K562 (cell line): ENCODE data around the gene FLOT2. TPM values are rescaled to one million over a fixed set of nuclear protein-coding genes. Genes with fewer than 3 reads are reported as not detected.

Experiments
- BCL6 ChIP-seq: fragments of 250-450 bp; sonication (Bioruptor Pico); IDR thresholded peaks from 2 replicates; pipeline ENCODE4 v1.4.0; 2020
- C11orf30 ChIP-seq: fragments of 450-650 bp; IDR thresholded peaks from 2 replicates; pipeline ENCODE4 v1.6.1; 2016; ENCODE audit warnings: low read depth, mild to moderate bottlenecking
- CBX2 ChIP-seq: fragments of 200-600 bp; sonication (generic); IDR thresholded peaks from one replicate; pipeline ENCODE4 v1.6.1; 2012; ENCODE audit warnings: mild to moderate bottlenecking, low read length, inconsistent platforms; ENCODE audit not compliant: insufficient read depth, poor library complexity, severe bottlenecking
- DACH1 ChIP-seq: fragments of 450-650 bp; IDR thresholded peaks from 2 replicates; pipeline ENCODE4 v1.6.1; 2018; ENCODE audit not compliant: partially characterized antibody
- DPF2 ChIP-seq: fragments of 450-650 bp; IDR thresholded peaks from 2 replicates; pipeline ENCODE4 v1.6.1; 2016
- ESRRA ChIP-seq: fragments of 450-650 bp; IDR thresholded peaks from 2 replicates; pipeline ENCODE4 v1.6.1; 2014; ENCODE audit warnings: low read depth, mild to moderate bottlenecking, moderate library complexity, borderline replicate concordance
- ETV6 ChIP-seq, 3 experiments: fragments of 150-350 bp in 1 of 3; sonication (generic) in 1 of 3; formaldehyde crosslinking in 1 of 3; IDR thresholded peaks; 2 replicates each; pipeline versions ENCODE4 v1.6.1 to v1.8.0; 2014 to 2022; ENCODE audit warnings: borderline replicate concordance in 2 of 3, low read depth in 2 of 3, antibody characterized with exemption in 1 of 3, low read length in 1 of 3, mild to moderate bottlenecking in 1 of 3, missing genetic modification reagents in 1 of 3
- GABPA ChIP-seq: fragments of 200-800 bp; sonication (Bioruptor generic); conservative IDR thresholded peaks from 2 replicates; pipeline ENCODE4 v1.6.1; 2016; ENCODE audit warnings: low read depth, missing genetic modification characterization, missing compliant biosample characterization
- MYC ChIP-seq, 2 experiments: fragments of 250-450 bp in 1 of 2; sonication (Bioruptor Pico) in 1 of 2; IDR thresholded peaks; 2 replicates each; pipeline versions ENCODE4 v1.5.1 to v1.6.1; 2012 to 2021; ENCODE audit warnings: low read depth in 2 of 2, borderline replicate concordance in 1 of 2, improper control_type of control experiment in 1 of 2, low read length in 1 of 2, mild to moderate bottlenecking in 1 of 2, moderate library complexity in 1 of 2
- NBN ChIP-seq: fragments of 450-650 bp; IDR thresholded peaks from 2 replicates; pipeline ENCODE4 v1.6.1; 2016; ENCODE audit warnings: low read depth, mild to moderate bottlenecking
- NCOA6 ChIP-seq: fragments of 450-650 bp; IDR thresholded peaks from 2 replicates; pipeline ENCODE4 v1.6.1; 2017; ENCODE audit warnings: mild to moderate bottlenecking
- NELFE ChIP-seq: IDR thresholded peaks from 2 replicates; pipeline ENCODE4 v1.6.1; 2011; ENCODE audit warnings: mild to moderate bottlenecking; ENCODE audit not compliant: insufficient read depth, insufficient read length
- PHB2 ChIP-seq: fragments of 450-650 bp; IDR thresholded peaks from 2 replicates; pipeline ENCODE4 v1.6.1; 2017; ENCODE audit warnings: low read depth
- RB1 ChIP-seq: fragments of 450-650 bp; IDR thresholded peaks from 2 replicates; pipeline ENCODE4 v1.6.1; 2017; ENCODE audit warnings: low read depth, mild to moderate bottlenecking
- RBFOX2 ChIP-seq: fragments of 200-400 bp; formaldehyde crosslinking; IDR thresholded peaks from 2 replicates; pipeline ENCODE4 v1.6.1; 2017; ENCODE audit warnings: low read depth, mild to moderate bottlenecking, low read length, moderate library complexity
- SETDB1 ChIP-seq: IDR thresholded peaks from one replicate; pipeline ENCODE4 v1.6.1; 2012; ENCODE audit warnings: low read length, control low read depth, inconsistent platforms
- SP1 ChIP-seq: sonication (generic); formaldehyde crosslinking; IDR thresholded peaks from 2 replicates; pipeline ENCODE4 v1.8.1; 2022; ENCODE audit warnings: mild to moderate bottlenecking, missing genetic modification reagents
- ZNF224 ChIP-seq: sonication (generic); formaldehyde crosslinking; IDR thresholded peaks from 2 replicates; pipeline ENCODE4 v1.8.0; 2022; ENCODE audit warnings: mild to moderate bottlenecking, missing genetic modification reagents
- ZNF316 ChIP-seq: fragments of 450-650 bp; IDR thresholded peaks from 2 replicates; pipeline ENCODE4 v1.6.1; 2016
- ZNF324 ChIP-seq: fragments of 250-450 bp; sonication (Bioruptor Pico); IDR thresholded peaks from 2 replicates; pipeline ENCODE4 v1.4.0; 2020; ENCODE audit warnings: mild to moderate bottlenecking
- polyA plus RNA-seq, 8 experiments: library from polyadenylated mRNA; depleted of rRNA in 4 of 8; stranded (reverse) in 5 of 8; unstranded in 3 of 8; fragments of >200 nt; fragmentation: Nextera tagmentation in 2 of 8; fragmentation: Illumina TruSeq in 1 of 8; extraction: Ambion mirVana in 2 of 8; extraction: Trizol in 1 of 8; gene quantifications; 2 replicates each; pipeline versions ENCODE4 v1.2.1 to v1.2.3, GENCODE V29; 2011 to 2014; ENCODE audit warnings: inconsistent platforms in 1 of 8, missing spikeins in 1 of 8
- total RNA-seq, 7 experiments: library from RNA; depleted of rRNA in 6 of 7; stranded (reverse); fragments of >200 nt in 6 of 7; fragmentation: Illumina TruSeq in 2 of 7; extraction: Trizol in 2 of 7; gene quantifications; 2 replicates each; pipeline versions ENCODE4 v1.2.1 to v1.2.3, GENCODE V29; 2011 to 2021; ENCODE audit warnings: low replicate concordance in 1 of 7
- TF ChIP-seq, protein P1 (sequence below): IDR thresholded peaks from 2 replicates; pipeline ENCODE4 v1.6.1; 2012; ENCODE audit warnings: low read depth, low read length, improper control_type of control experiment, borderline replicate concordance
- TF ChIP-seq, protein P2 (sequence below): sonication (generic); formaldehyde crosslinking; IDR thresholded peaks from 2 replicates; pipeline ENCODE4 v1.8.0; 2023; ENCODE audit warnings: mild to moderate bottlenecking, missing genetic modification reagents
- TF ChIP-seq, protein P3 (sequence below): sonication (generic); formaldehyde crosslinking; IDR thresholded peaks from 2 replicates; pipeline ENCODE4 v1.8.0; 2022; ENCODE audit warnings: mild to moderate bottlenecking, missing genetic modification reagents
- TF ChIP-seq, protein P4 (sequence below): sonication (generic); IDR thresholded peaks from 2 replicates; pipeline ENCODE4 v1.6.1; 2016

The FLOT2 gene
- total and polyA plus RNA-seq, 9 of the 15 experiments (the other 6 are each of a cell fraction or from before 2014, with no cell fraction given): 17.5 to 138 (median 41.7) TPM

DNA sequence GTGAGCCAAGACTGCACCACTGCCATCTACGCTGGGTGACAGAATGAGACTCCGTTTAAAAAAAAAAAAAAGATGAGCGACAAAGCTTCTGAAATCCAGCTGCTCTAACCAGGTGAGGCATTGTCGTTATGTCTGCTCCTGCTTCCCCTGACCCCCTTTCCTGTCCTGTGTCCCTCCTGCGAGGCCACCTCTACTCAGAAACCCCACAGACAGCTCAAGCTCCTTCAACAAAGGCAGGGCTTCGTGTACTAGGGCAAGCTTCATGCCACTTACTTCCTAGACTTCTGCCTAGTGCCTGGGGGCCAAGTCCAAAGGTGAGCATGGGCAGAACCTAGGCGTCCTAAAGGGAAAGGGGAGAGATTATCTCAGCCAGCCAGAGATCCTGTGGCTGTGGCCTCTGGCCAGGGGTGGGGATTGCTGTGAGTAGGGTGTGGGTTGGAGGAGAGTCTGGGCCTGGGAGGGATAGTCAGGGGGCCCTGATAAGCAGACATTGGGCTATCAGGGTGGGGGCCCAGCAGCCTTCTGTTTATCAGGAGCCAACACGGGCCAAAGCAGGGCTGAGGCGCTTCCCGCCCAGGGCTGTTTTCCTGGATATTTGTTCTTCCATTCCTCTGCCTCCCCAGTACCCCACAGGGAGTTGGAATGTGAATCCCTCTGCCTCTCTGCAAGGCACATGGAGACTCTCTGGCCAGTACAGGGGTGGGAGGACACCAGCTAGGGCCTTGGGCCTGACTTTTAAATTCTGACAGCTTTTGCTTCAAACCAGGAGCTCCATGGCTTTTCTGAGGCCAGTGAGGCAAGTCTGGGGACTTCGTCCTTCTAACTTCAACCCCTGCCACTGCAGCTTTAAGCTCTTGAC is 32.3 kb downstream of the FLOT2 start (continued):
- TF ChIP-seq, protein P1, sequence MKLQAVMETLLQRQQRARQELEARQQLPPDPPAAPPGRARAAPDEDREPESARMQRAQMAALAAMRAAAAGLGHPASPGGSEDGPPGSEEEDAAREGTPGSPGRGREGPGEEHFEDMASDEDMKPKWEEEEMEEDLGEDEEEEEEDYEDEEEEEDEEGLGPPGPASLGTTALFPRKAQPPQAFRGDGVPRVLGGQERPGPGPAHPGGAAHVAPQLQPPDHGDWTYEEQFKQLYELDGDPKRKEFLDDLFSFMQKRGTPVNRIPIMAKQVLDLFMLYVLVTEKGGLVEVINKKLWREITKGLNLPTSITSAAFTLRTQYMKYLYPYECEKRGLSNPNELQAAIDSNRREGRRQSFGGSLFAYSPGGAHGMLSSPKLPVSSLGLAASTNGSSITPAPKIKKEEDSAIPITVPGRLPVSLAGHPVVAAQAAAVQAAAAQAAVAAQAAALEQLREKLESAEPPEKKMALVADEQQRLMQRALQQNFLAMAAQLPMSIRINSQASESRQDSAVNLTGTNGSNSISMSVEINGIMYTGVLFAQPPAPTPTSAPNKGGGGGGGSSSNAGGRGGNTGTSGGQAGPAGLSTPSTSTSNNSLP: peak; percentile 89; the same call in 1 of the 2 replicates
- TF ChIP-seq RBFOX2 (peak; percentile 63), ZNF316 (no peak), ESRRA (peak; percentile 85; the same call in 1 of the 2 replicates), NBN (peak; percentile 98), SETDB1 (no peak), NCOA6 (no peak), RB1 (peak; percentile 96), MYC (IDR thresholded peaks at IDR 0.05; ENCODE audit: low read depth, low read length) (peak; percentile 78; the same call in 1 of the 2 replicates), MYC (CRISPR knock-in tag; IDR thresholded peaks at IDR 0.05; ENCODE audit: borderline replicate concordance, low read depth) (peak; percentile 75; the same call in 1 of the 2 replicates), DPF2 (peak; percentile 100), BCL6 (CRISPR knock-in tag) (peak; percentile 85), DACH1 (peak; percentile 69), NELFE (no peak), CBX2 (no peak), ETV6 (IDR thresholded peaks at IDR 0.05; ENCODE audit: borderline replicate concordance in 1 of 2, low read depth in 2 of 2, low read length in 1 of 2) (peak in 1 of 2 experiments; percentile 81; a peak in 2 of 4 replicates), ETV6 (CRISPR knock-in tag; IDR thresholded peaks at IDR 0.05; ENCODE audit: borderline replicate concordance) (no peak), ZNF324 (CRISPR knock-in tag) (no peak), GABPA (tag) (no peak), C11orf30 (no peak), ZNF224 (CRISPR knock-in tag) (no peak), SP1 (peak; percentile 83), PHB2 (peak; percentile 100)
- TF ChIP-seq, protein P2, sequence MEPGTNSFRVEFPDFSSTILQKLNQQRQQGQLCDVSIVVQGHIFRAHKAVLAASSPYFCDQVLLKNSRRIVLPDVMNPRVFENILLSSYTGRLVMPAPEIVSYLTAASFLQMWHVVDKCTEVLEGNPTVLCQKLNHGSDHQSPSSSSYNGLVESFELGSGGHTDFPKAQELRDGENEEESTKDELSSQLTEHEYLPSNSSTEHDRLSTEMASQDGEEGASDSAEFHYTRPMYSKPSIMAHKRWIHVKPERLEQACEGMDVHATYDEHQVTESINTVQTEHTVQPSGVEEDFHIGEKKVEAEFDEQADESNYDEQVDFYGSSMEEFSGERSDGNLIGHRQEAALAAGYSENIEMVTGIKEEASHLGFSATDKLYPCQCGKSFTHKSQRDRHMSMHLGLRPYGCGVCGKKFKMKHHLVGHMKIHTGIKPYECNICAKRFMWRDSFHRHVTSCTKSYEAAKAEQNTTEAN: no peak
- TF ChIP-seq, protein P3, sequence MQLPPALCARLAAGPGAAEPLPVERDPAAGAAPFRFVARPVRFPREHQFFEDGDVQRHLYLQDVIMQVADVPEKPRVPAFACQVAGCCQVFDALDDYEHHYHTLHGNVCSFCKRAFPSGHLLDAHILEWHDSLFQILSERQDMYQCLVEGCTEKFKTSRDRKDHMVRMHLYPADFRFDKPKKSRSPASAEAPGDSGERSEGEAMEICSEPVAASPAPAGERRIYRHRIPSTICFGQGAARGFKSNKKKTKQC (CRISPR knock-in tag): no peak
- TF ChIP-seq, protein P4, sequence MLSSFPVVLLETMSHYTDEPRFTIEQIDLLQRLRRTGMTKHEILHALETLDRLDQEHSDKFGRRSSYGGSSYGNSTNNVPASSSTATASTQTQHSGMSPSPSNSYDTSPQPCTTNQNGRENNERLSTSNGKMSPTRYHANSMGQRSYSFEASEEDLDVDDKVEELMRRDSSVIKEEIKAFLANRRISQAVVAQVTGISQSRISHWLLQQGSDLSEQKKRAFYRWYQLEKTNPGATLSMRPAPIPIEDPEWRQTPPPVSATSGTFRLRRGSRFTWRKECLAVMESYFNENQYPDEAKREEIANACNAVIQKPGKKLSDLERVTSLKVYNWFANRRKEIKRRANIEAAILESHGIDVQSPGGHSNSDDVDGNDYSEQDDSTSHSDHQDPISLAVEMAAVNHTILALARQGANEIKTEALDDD: peak; percentile 84
